Measurements from ENCODE around the gene FAM3C.

The FAM3C gene

GRCh38 chr7:121351682-121352081, 44.4 kb downstream of the FAM3C start:
- no peak overlapping the region for H3K4me3 ChIP-seq (replicated peaks; ENCODE audit: low read depth, low read length)
- TF ChIP-seq CTCF (IDR thresholded peaks at IDR 0.05; ENCODE audit: low read depth, low read length, missing control alignments) = no peak
- DNase-seq (ENCODE audit: extremely low read depth, low read depth) = no peak

GRCh38 chr7:121344497-121344896, 51.6 kb downstream of the FAM3C start:
- no peak for DNase-seq (ENCODE audit: extremely low read depth, low read depth)

GRCh38 chr7:121344093-121344492, 52.0 kb downstream of the FAM3C start:
- DNase-seq (ENCODE audit: extremely low read depth, low read depth) = no peak
- no peak overlapping the region for H3K4me3 ChIP-seq (replicated peaks; ENCODE audit: low read depth, low read length)
- no peak for TF ChIP-seq CTCF (IDR thresholded peaks at IDR 0.05; ENCODE audit: low read depth, low read length, missing control alignments)

More at GRCh38 chr7:121344497-121344896, 51.6 kb downstream of the FAM3C start:
- no peak overlapping the region for H3K4me3 ChIP-seq (replicated peaks; ENCODE audit: low read depth, low read length)
- no peak for TF ChIP-seq CTCF (IDR thresholded peaks at IDR 0.05; ENCODE audit: low read depth, low read length, missing control alignments)

- no peak overlapping the region for H3K4me3 ChIP-seq (replicated peaks; ENCODE audit: low read depth, low read length)
- TF ChIP-seq CTCF (IDR thresholded peaks at IDR 0.05; ENCODE audit: low read depth, low read length, missing control alignments) = no peak
- DNase-seq (ENCODE audit: extremely low read depth, low read depth) = no peak
Measured at GRCh38 chr7:121343302-121343701, 52.8 kb downstream of the FAM3C start.

- H3K4me3 ChIP-seq (replicated peaks; ENCODE audit: low read depth, low read length) = no peak overlapping the region
- TF ChIP-seq CTCF (IDR thresholded peaks at IDR 0.05; ENCODE audit: low read depth, low read length, missing control alignments) = no peak
- DNase-seq (ENCODE audit: extremely low read depth, low read depth) = no peak
Measured at GRCh38 chr7:121342631-121343030, 53.5 kb downstream of the FAM3C start.

GRCh38 chr7:121341933-121342332, 54.2 kb downstream of the FAM3C start:
- DNase-seq (ENCODE audit: extremely low read depth, low read depth) = no peak
- H3K4me3 ChIP-seq (replicated peaks; ENCODE audit: low read depth, low read length) = no peak overlapping the region
- no peak for TF ChIP-seq CTCF (IDR thresholded peaks at IDR 0.05; ENCODE audit: low read depth, low read length, missing control alignments)

- no peak overlapping the region for H3K4me3 ChIP-seq (replicated peaks; ENCODE audit: low read depth, low read length)
- DNase-seq (ENCODE audit: extremely low read depth, low read depth) = no peak
- no peak for TF ChIP-seq CTCF (IDR thresholded peaks at IDR 0.05; ENCODE audit: low read depth, low read length, missing control alignments)
Measured at GRCh38 chr7:121339082-121339481, 57.0 kb downstream of the FAM3C start.

Data from HFF-Myc (cell line).